Ascending aorta (tissue), 2 donors: Measurements from ENCODE around the gene ALKAL2. TPM values are rescaled to one million over a fixed set of nuclear protein-coding genes. Genes with fewer than 3 reads are reported as not detected.

Experiments used
- DNase-seq, 2 donors: peaks; one replicate each; pipeline ENCODE4 v3.0.0-alpha.2; 2019; ENCODE audit warnings: low spot score in 2 of 2
- H3K27ac ChIP-seq, 2 donors: fragments of 200-600 bp; sonication (generic); one replicate each; pipeline ENCODE4 v1.5.1; 2016 to 2017; ENCODE audit warnings: mild to moderate bottlenecking in 1 of 2
- H3K27me3 ChIP-seq: fragments of 200-600 bp; sonication (generic); one replicate; pipeline ENCODE4 v1.5.1; 2017
- H3K36me3 ChIP-seq, 2 donors: fragments of 200-600 bp; sonication (generic); one replicate each; pipeline ENCODE4 v1.5.1; 2016
- H3K4me1 ChIP-seq, 2 donors: fragments of 200-600 bp; sonication (generic); one replicate each; pipeline ENCODE4 v1.5.1; 2016 to 2017; ENCODE audit warnings: mild to moderate bottlenecking in 1 of 2
- H3K4me3 ChIP-seq, 2 donors: fragments of 200-600 bp; sonication (generic); one replicate each; pipeline ENCODE4 v1.5.1; 2016 to 2017; ENCODE audit warnings: mild to moderate bottlenecking in 1 of 2
- H3K9me3 ChIP-seq, 2 donors: fragments of 200-600 bp; sonication (generic); one replicate each; pipeline ENCODE4 v1.5.1; 2016
- CTCF ChIP-seq, 3 experiments: fragments of 200-600 bp in 2 of 3; fragments of 450-650 bp in 1 of 3; sonication (generic) in 2 of 3; IDR thresholded peaks; one replicate each; pipeline ENCODE4 v1.5.1; 2016 to 2019; ENCODE audit warnings: antibody characterized with exemption in 3 of 3, mild to moderate bottlenecking in 1 of 3, moderate library complexity in 1 of 3
- intact Hi-C: fragments of 100-400 bp; cut with DNase I; formaldehyde crosslinking; loops from one replicate; pipeline ENCODE4 v1.15.1; 2023
- total RNA-seq: library from RNA; depleted of rRNA; stranded (reverse); fragments of >200 nt; gene quantifications from one replicate; pipeline ENCODE4 v1.1.0, GENCODE V29; 2016

The ALKAL2 gene
- total RNA-seq, 1 donor from 2014 or later, result 26.7 TPM

GRCh38 chr2:284896-285492, 2.9 kb downstream of the ALKAL2 start:
- intact Hi-C loops, result no loop called here
- no peaks in the 10 kb centered on the region for H3K27me3 ChIP-seq
- DNase-seq, result no peak
- H3K27ac ChIP-seq, result peak overlapping the region; percentile 60 to 68
- TF ChIP-seq CTCF (IDR thresholded peaks at IDR 0.05), result no peak
- no peaks in the 10 kb centered on the region for H3K9me3 ChIP-seq
- peaks cover 13 to 28% of the 10 kb centered on the region in 2 donors for H3K36me3 ChIP-seq
- H3K4me1 ChIP-seq, result peaks cover 3 to 19% of the 10 kb centered on the region in 2 donors
- no peak overlapping the region for H3K4me3 ChIP-seq

- TF ChIP-seq CTCF (IDR thresholded peaks at IDR 0.05), result no peak
- Histone ChIP-seq H3K36me3 (peaks cover 13 to 36% of the 10 kb centered on the region in 2 donors), H3K4me3 (no peak overlapping the region), H3K9me3 (no peaks in the 10 kb centered on the region), H3K27ac (peak overlapping the region; percentile 54 to 60), H3K4me1 (peaks cover 3 to 15% of the 10 kb centered on the region in 2 donors), H3K27me3 (no peaks in the 10 kb centered on the region)
- DNase-seq, result no peak
- intact Hi-C loops, result no loop called here
Measured at GRCh38 chr2:283996-284794, 3.7 kb downstream of the ALKAL2 start.

GRCh38 chr2:282371-283263, 5.3 kb downstream of the ALKAL2 start:
- Histone ChIP-seq H3K4me3 (no peak overlapping the region), H3K36me3 (peaks cover 23 to 51% of the 10 kb centered on the region in 2 donors), H3K27me3 (no peaks in the 10 kb centered on the region), H3K4me1 (peaks cover 0 to 13% of the 10 kb centered on the region in 2 donors), H3K27ac (no peak overlapping the region), H3K9me3 (no peaks in the 10 kb centered on the region)
- DNase-seq, result no peak
- no peak for TF ChIP-seq CTCF (IDR thresholded peaks at IDR 0.05)
- intact Hi-C loops, result no loop called here

GRCh38 chr2:281381-281780, 6.5 kb downstream of the ALKAL2 start:
- H3K36me3 ChIP-seq, result peaks cover 31 to 62% of the 10 kb centered on the region in 2 donors
- H3K4me1 ChIP-seq, result peaks cover 0 to 13% of the 10 kb centered on the region in 2 donors
- no peak overlapping the region for H3K4me3 ChIP-seq
- TF ChIP-seq CTCF (IDR thresholded peaks at IDR 0.05), result no peak
- no peaks in the 10 kb centered on the region for H3K9me3 ChIP-seq
- no peak overlapping the region for H3K27ac ChIP-seq
- no peak for DNase-seq
- H3K27me3 ChIP-seq, result no peaks in the 10 kb centered on the region
- intact Hi-C loops, result no loop called here

GRCh38 chr2:280650-281110, 7.2 kb downstream of the ALKAL2 start:
- H3K36me3 ChIP-seq, result peaks cover 31 to 67% of the 10 kb centered on the region in 2 donors
- intact Hi-C loops, result no loop called here
- H3K9me3 ChIP-seq, result no peaks in the 10 kb centered on the region
- no peak overlapping the region for H3K27ac ChIP-seq
- no peak for TF ChIP-seq CTCF (IDR thresholded peaks at IDR 0.05)
- DNase-seq, result no peak
- H3K27me3 ChIP-seq, result no peaks in the 10 kb centered on the region
- no peak overlapping the region for H3K4me3 ChIP-seq
- peaks cover 0 to 13% of the 10 kb centered on the region in 2 donors for H3K4me1 ChIP-seq
